ENCODE results near the gene ISG20L2. TPM values are rescaled to one million over a fixed set of nuclear protein-coding genes. Genes with fewer than 3 reads are reported as not detected.
A peak's percentile ranks its signal among the peaks of the same experiment; 100 is the strongest.

The ISG20L2 gene
- total RNA-seq, 1 donor from 2014 or later, result 23.7 TPM

- peak; percentile 35 for TF ChIP-seq CTCF (IDR thresholded peaks at IDR 0.05)
- H3K4me1 Mint-ChIP-seq (ENCODE audit: low read depth), result peaks cover 11% of the 10 kb centered on the region
- no peak overlapping the region for H3K4me3 Mint-ChIP-seq (ENCODE audit: unreplicated experiment)
- DNase-seq (ENCODE audit: low spot score), result no peak
- H3K27me3 Mint-ChIP-seq (ENCODE audit: low read depth), result peaks cover 33% of the 10 kb centered on the region
- H3K36me3 Mint-ChIP-seq (ENCODE audit: low read depth), result no peaks in the 10 kb centered on the region
- H3K9me3 Mint-ChIP-seq (ENCODE audit: low read depth), result no peaks in the 10 kb centered on the region
- no peak overlapping the region for H3K27ac Mint-ChIP-seq (ENCODE audit: unreplicated experiment)
These were observed 46.2 kb downstream of the ISG20L2 start for GRCh38 chr1:156682166-156682890.

GRCh38 chr1:156681196-156681960 lies 47.2 kb downstream of the ISG20L2 start:
- peaks cover 33% of the 10 kb centered on the region for H3K27me3 Mint-ChIP-seq (ENCODE audit: low read depth)
- no peaks in the 10 kb centered on the region for H3K36me3 Mint-ChIP-seq (ENCODE audit: low read depth)
- H3K9me3 Mint-ChIP-seq (ENCODE audit: low read depth), result no peaks in the 10 kb centered on the region
- peaks cover 15% of the 10 kb centered on the region for H3K4me1 Mint-ChIP-seq (ENCODE audit: low read depth)
- H3K27ac Mint-ChIP-seq (ENCODE audit: unreplicated experiment), result no peak overlapping the region
- TF ChIP-seq CTCF (IDR thresholded peaks at IDR 0.05), result no peak
- no peak for DNase-seq (ENCODE audit: low spot score)
- no peak overlapping the region for H3K4me3 Mint-ChIP-seq (ENCODE audit: unreplicated experiment)

- H3K4me3 Mint-ChIP-seq (ENCODE audit: unreplicated experiment), result no peak overlapping the region
- DNase-seq (ENCODE audit: low spot score), result no peak
- no peaks in the 10 kb centered on the region for H3K9me3 Mint-ChIP-seq (ENCODE audit: low read depth)
- H3K27me3 Mint-ChIP-seq (ENCODE audit: low read depth), result peaks cover 33% of the 10 kb centered on the region
- H3K27ac Mint-ChIP-seq (ENCODE audit: unreplicated experiment), result no peak overlapping the region
- H3K36me3 Mint-ChIP-seq (ENCODE audit: low read depth), result no peaks in the 10 kb centered on the region
- no peak for TF ChIP-seq CTCF (IDR thresholded peaks at IDR 0.05)
- H3K4me1 Mint-ChIP-seq (ENCODE audit: low read depth), result peaks cover 25% of the 10 kb centered on the region
These were observed 48.5 kb downstream of the ISG20L2 start for GRCh38 chr1:156680056-156680455.

- H3K4me3 Mint-ChIP-seq (ENCODE audit: unreplicated experiment), result peak overlapping the region; percentile 64
- peaks cover 2% of the 10 kb centered on the region for H3K36me3 Mint-ChIP-seq (ENCODE audit: low read depth)
- DNase-seq (ENCODE audit: low spot score), result no peak
- no peaks in the 10 kb centered on the region for H3K9me3 Mint-ChIP-seq (ENCODE audit: low read depth)
- peak; percentile 93 for TF ChIP-seq CTCF (IDR thresholded peaks at IDR 0.05)
- H3K4me1 Mint-ChIP-seq (ENCODE audit: low read depth), result peaks cover 25% of the 10 kb centered on the region
- peak overlapping the region; percentile 62 for H3K27ac Mint-ChIP-seq (ENCODE audit: unreplicated experiment)
- peaks cover 23% of the 10 kb centered on the region for H3K27me3 Mint-ChIP-seq (ENCODE audit: low read depth)
These were observed 50.7 kb downstream of the ISG20L2 start for GRCh38 chr1:156677616-156678596.

Data from chondrocyte (in vitro differentiated cells).